HuH-7 (cell line): ENCODE measurements around the gene ZNF469.

ENCODE experiments used
- DNase-seq: peaks from one replicate; pipeline ENCODE4 v3.0.0; 2011; ENCODE audit warnings: low spot score

The ZNF469 gene

DNA sequence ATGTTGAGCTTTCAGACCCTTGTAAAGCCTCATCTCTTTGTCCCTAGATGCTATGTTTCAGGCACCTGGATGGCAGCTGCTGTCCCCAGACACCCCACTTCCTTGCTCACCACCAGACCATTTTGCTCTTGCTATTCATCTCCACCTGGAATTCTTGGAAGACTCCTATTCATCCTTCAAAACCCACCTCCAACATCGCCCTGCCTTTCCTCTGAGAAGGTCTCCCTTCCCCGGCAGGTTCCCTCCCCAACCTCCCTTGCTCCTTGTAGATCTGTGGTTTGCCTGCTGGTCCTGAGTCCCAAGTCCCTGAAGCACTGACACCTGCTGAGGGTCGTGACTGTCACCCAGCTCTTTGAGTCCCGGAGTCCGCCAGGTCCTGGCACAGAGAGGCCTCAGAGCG is 9.9 kb downstream of the ZNF469 start:
- DNase-seq: no peak

DNA sequence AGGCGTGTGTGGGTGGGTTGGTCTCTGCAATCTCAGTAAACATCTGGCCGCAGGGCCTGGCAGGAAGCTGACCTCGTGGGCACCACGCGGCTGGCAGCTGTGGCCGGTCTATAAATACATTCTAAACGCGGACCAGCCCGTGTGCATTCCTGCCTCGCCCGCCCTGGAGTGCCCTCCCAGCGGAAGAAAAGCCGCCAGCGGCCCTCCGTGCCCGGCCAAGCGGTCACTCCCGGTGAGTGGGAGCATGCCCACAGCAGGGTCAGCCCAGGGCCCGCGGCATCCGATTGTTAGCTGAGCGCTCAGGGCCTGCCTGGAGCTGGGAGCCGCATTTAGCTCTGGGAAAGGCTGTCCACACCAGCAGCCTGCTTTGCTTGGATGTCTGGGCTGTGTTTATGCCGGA is 10.3 kb downstream of the ZNF469 start:
- no peak for DNase-seq

DNA sequence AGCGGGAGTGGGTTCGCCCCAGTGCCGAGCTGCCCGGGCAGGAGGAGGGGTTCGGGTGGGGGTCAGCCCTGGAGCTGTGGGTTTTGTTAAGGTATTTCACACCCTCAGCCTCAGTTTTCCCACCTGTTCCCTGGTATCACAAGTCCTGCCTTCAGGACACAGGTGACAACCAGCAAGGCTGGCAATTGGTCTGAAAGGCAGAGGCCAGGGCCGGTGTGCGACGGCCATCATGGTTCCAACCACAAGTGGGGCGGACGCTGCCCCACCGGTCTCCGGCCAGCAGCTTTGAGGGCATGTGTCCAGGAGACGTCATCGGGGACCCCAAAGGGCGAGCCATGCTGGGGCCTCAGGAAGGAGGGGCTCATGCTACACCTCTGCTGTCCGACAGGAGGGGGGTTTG is 10.8 kb downstream of the ZNF469 start:
- DNase-seq: no peak

DNA sequence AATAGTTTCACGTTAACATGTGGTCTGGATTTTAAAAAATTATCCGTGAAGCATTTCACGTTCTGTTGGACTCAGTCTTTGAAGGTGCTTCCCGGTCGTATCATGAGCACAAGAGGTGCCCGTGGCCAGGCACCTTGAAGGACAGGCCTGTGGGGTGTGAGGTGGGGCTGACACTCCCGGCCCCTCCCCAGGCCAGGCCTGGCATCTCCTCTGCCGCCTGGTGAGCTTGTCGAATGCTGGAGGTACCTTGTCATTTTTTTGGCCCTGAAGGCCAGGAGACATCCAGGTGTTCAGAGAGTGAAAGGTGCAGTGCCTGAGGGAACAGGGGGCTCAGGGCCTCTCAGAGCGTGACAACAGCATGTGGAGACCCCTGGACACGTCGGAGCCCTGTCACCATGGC is 11.7 kb downstream of the ZNF469 start:
- no peak for DNase-seq

DNA sequence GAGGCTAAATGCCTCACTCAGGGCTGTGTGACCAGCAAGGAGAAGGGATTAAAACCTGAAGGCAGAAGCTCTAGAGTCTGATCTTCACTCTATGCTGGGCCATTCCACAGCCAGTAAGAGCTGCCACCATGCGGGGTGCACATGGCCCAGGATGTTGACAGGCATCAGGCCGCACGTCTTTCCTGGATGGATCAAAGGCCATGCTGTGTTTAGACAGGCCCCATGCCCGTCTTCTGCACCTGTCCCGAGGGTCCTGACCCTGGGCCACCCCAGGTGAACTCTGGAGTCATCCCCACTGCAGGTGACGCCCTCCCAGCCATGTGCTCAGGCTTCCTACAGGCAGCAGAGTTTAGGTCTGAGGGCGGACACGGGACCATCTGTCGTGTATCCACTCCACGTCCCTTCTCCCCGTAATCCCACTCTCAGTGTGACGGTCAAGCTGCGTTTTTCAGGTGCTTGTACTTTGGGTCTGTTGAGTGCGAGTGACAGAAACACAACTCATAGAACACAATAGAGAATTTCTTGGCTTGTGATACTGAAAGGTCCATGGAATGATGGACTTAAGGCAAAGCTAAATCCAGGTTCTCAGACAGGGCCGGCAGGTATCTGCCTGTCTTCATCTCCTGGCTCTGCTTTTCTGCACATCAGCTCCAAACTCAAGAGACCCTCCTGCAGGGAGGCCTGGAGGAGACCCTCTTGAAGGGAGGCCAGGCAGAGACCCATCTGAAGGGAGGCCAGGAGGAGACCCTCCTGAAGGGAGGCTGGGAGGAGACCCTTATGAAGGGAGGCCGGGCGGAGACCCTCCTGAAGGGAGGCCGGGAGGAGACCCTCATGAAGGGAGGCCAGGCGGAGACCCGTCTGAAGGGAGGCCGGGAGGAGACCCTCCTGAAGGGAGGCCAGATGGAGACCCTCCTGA is 13.2 kb downstream of the ZNF469 start:
- no peak for DNase-seq

DNA sequence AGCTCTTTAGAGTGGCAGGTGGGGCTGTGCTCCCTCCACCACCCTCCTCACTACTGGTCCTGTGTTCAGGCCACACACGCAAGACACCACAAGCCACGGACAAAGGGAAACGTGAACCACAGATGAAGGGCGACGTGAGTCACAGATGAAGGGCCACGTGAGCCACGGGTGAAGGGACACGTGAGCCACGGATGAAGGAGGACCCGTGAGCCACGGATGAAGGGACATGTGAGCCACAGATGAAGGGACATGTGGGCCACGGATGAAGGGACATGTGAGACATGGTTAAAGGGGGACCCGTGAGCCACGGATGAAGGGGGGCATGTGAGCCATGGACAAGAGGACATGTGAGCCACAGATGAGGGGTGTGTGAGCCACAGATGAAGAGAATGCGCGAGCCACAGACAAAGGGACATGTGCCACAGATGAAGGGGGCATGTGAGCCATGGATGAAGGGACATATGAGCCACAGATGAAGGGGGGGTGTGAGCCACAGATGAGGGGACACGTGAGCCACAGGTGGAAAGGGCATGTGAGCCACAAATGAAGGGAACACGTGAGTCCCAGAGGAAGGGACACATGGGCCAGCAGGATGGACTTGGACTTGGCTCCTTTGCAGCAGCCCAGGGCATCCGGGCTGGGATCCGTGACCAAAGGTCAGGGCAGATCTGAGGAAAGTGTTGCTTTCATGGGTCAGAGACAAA is 15.6 kb downstream of the ZNF469 start:
- no peak for DNase-seq

DNA sequence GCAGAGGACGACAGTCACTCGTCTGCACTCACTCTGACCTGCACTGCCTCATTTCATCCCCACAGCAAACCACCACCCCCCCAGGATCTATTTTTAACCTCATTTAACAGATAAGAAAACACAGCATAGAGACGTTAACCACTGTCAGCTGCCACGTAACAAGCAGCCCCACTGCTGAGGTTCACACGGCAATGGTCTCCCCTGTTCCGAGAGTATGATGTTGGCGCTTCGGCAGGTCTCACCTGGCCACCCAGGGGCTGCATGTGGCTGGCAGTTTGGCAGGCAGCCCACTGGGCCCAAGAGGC is 16.1 kb downstream of the ZNF469 start:
- no peak for DNase-seq

DNA sequence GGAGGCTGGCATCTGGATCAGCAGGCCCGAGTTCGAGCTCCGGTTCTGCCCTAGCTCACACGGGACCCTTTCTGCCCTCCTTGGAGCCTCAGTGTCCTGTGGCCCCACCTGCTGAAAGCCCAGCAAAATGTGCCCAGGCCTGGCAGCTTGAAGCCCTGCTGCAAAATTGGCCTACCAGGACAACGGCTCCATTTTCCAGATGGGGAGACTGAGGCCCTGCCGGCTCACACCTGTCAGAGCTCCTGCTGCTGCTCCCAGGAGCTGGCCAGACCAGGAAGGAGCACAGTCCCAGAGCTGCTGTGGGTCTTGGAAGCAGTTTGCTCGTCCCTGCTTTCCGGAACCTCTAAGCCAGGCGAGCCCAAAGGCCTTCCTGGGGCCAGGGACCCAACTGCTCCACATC is 17.4 kb downstream of the ZNF469 start:
- DNase-seq: no peak

DNA sequence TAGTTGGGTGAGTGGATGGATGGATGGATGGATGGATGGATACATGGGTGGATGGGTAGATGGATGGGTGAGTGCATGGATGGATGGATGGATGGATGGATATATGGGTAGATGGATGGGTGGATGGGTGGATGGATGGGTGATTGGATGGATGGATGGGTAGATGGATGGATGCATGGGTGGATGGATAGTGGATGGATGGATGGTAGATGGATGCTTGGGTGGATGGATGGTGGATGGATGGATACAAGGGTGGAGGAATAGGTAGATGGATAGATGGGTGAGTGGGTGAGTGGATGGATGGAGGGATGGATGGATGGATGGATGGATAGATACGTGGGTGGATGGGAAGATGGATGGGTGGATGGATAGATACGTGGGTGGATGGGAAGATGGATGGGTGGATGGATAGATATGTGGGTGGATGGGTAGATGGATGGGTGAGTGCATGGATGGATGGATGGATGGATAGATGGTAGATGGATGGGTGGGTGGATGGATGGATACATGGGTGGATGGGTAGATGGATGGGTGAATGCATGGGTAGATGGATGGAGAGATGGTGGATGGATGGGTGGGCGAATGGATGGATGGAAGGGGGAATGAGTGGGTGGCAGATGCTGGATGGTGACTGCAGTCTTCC is 19.0 kb downstream of the ZNF469 start:
- no peak for DNase-seq

DNA sequence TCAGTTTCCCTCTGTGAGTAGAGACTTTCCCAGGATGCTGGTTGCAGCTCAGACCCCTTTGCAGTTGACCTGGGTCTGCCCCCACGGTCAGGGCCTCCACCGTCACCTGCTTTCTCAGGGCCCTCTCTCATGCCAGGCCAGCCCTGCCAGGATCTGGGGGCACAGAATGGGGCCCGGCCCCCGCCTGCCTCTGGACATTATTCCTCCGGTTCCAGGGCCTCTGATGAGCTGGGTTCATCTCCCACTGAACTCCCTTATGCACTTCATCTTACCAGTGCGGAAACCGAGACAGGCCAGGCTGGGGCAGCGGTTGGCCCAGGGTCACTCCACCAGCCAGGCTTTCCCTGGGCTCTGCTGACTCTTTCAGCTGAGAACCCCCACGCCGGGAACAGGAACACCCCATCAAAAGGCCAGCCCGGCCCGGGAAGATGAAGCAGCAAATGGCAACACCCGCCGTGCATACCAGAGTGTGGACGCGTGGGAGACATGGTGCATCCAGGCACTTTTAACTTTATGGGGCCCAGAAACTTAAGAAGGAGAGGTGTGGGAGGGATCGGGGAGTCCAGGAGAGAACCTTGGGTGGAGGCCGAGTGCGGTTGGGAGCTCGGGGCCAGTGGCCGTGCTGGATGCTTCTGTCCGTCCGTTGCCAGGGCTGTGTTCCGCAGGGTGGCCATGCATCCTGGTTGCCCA is 19.9 kb downstream of the ZNF469 start:
- DNase-seq: no peak

DNA sequence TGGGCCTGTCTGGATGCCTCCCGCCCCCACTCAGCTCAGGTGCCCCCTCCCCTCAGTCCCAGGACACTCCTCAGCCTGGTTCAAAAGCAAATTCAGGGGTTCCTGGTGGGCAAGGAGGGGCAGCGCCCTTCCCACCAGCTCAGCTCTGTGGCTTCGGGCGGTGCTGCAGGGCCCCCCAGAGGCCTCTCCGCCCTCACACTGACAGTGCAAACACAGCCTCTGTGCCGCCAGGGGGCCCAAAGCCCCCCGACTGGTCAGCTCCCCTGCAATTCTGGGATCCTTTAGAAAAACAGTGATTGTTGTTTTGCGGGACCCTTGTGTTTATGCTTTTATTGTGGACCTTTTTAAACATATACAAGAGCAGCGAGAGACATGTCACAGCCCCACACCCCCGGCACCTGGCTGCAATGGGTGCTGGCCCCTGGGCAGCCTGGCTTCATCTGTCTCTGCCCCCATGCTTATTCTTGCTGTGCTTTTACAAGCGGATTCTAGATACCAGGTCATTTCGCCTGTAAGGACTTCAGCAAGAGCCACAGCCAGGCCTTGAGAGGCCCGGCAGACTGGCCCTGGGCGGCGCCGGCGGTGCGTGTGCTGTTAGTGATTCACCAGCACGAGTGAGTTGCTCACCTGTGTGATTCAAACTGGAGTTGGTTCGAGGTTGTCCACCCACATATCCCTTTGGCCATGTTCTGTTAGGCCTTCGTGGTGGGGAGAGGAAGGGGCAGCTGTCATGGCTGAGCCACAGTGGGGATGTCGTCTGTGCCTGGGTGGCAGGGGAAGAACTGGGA is 21.2 kb downstream of the ZNF469 start:
- no peak for DNase-seq

DNA sequence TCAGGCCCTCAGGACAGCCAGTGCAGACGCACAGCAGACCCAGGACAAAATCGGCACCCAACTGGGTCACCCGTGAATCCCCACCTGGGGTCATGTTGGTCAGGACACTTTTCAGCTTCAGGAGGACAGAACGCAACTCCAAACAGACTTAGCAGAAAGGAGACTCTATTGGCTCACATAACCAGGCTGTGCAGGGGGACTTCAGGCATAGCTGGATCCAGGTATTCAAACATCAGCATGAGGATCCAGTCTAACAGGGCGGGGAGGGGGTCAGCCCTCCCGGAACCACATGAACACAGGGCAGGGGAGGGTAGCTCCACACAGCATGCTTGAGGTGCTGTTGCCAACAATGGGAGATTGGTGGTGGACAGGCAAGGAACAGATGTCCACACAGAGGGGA is 22.0 kb downstream of the ZNF469 start:
- DNase-seq: no peak

DNA sequence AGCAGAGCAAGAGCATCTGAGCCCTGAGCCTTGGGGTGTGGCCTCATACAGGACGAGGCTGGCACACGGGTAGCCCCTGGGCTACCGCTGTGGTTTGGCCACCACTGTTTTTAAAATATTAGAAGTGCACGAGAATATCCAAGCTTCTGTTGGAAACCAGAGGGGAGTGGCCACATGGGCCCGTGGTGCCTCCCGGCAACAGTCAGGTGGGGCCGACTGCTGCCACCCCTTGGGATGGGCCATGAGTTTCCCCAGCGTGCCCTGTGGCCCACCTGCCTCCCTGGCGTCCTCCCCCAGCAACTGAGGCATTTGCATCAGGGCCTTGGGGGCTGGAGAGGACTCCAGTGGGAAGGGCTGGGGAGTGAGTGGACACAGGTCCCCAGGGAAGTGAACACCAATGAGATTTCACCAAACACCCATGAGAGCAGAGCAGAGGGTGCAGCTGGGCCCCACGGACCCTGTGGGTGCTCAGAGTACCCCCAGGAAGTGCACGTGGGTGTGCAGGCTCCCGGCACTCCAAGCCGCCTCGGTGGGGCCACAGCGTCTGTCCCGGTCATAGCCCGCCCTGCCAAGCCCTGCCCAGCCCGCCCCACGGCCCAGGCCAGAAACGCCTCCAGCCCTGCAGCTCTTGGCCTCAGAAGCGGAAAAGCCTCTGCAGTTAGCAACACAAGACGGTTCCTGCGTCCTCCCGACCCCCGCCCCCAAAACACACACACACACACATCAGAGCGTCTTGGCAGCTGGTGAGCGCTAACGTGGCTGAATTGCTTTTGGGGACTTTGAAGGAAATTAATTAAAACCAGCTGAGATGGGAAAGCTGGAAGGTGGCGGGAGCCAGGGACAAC is 22.7 kb downstream of the ZNF469 start:
- DNase-seq: no peak

DNA sequence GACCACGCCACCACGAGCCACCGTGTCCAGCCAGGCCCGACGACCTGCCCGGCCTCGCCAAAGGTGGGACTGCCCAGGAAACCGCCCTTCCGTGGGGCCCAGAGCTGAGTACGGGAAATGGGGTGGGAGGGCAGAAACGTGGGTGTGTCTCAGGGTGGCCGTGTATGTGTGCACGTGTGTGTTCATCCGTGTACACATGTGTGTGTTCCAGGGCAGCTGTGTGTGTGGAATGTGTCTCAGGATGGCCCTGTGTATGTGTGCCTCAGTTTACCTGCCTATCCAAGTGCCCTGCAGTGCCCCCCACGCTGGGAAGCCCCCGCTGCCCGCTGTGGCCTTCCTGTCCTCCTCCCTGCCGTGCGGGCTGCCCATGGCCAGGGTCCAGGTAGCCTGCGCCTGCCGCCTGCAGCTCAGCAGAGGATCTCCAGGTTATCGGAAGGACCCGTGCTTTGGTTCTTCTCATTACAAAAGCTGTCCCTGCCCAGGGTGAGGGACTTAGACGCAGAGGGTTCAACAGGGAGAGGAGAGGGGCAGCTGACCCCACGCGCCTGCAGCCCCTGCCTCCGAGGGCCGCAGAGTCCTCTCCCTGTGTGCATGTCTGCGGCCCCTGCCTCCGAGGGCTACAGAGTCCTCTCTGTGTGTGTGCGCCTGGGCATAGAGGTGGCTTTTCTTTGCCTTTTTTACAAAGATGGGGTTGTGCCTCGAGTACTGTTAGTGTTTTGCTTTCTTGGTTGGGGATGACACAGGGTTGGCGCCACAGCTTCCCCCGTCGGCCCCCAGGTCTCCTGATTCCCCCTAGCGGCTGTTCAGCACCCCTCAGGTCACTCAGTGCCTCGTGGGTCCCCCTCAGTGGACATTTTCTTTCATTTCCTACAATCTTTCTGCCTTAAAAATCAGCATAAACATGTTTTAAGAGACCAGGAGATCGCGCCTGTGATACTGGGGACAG is 23.6 kb downstream of the ZNF469 start:
- DNase-seq: no peak

DNA sequence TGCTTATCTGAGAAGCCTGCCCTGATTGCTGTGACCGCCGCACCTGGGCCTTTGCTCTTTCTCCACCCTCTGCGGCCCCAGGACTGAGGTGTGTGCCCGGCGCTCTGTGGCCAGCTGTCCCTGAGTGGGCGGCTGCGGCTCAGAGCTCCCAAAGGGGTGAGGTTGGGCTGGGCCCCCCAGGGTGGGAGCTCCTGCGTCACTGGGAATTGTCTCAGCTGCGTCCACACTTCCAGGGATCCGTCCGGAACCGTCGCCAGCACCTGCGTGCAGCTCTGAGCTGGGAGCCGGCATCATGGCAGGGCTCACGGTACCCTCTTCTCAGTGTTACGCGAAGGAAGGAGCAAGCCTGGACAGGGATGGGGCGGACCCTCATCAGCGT is 24.3 kb downstream of the ZNF469 start:
- DNase-seq: no peak

DNA sequence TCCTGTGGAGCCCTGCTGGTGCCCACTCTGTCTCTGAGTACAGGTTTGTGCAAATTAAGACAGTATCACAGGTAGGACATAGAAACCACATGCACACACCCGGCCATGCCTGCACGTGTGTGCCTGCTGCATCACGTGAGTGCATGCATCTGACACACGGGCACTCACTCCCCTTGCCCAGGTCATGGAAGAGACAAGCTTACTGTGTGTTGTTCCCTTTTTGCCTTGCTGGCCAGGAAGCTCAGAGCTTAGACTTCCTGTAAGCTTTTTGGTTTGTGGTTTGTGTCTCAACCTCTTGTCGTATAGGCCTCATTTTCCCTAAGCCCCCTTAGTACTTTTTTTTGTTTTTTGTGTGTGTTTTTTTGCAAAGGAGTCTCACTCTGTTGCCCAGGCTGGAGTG is 25.0 kb downstream of the ZNF469 start:
- no peak for DNase-seq

DNA sequence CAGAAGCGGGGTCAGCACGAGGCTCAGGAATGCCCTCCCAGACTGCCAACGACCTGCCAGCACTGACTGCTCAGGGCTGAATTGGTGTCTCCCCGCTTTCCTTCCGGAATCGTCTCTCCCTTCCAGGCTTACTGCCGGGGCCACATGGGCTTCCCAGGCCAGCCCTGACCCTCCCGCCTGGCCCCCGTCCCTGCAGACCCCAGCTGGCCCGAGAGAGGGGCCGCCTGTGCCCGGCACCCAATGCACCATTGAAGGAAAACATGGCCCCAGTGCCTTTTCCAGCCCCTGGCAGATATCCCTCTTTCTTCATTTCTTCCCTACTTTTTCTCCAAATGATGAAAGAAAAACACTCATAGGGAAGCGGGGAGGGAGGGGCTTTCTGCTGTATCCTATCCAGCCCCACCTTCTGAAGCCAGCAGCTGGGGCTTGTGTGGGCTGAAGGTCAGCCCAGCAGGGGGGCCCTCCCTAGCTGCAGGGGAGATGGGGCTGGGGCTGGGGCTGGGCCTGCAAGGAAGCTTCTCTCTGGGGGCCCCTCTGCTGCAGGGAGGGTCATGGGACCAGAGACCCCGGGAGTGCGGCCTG is 25.9 kb downstream of the ZNF469 start:
- DNase-seq: no peak

DNA sequence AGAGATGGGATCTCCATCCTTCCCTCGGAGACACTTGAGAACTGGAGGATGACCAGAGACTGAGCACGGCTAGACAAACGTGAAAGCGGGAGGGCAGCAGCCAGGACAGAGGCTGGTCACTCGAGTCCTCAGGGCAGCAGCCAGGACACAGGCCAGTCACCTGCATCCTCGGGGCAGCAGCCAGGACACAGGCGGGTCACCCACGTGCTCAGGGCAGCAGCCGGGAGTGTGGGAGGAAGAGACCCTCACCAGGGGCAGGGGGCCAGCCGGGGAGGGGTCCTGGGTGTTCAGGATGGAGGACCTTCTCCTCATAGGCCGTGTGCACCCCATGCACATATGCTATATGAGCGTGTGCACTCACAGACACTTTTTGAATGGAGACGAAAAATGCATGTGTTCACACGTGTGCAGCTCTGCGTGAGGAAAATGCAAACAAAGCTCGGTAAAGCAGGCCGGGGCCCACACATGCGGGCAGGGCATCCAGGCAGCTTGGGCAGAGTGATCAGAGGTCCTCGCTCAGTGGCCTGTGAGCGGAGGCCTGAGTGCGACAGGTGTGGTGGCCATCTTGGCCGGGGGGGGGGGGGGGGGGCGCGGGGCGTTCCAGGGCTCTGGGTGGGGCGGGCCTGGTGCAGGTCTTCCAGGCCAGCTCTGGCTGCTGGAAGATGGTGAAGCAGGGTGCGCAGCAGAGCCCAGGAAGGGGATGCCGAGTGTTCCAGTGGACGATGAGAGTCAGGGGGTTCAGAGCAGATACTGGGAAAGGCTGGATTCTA is 26.7 kb downstream of the ZNF469 start:
- no peak for DNase-seq
